Mammary epithelial cell (primary cell): ENCODE data around the gene KDM4B.

ENCODE experiments used
- EZH2 ChIP-seq: IDR thresholded peaks from 2 replicates; pipeline ENCODE4 v1.6.1; 2012; ENCODE audit warnings: low read length, inconsistent platforms, borderline replicate concordance
- TF ChIP-seq, protein P1 (sequence below), 2 donors: IDR thresholded peaks in 1 of 2; conservative IDR thresholded peaks in 1 of 2; 2 replicates each; pipeline ENCODE4 v1.5.1; 2011 to 2012; ENCODE audit warnings: inconsistent platforms in 2 of 2, low read length in 2 of 2, mild to moderate bottlenecking in 2 of 2, control low read depth in 1 of 2, low read depth in 1 of 2; ENCODE audit not compliant: insufficient read depth in 1 of 2; ENCODE audit errors: extremely low read depth in 1 of 2

DNA sequence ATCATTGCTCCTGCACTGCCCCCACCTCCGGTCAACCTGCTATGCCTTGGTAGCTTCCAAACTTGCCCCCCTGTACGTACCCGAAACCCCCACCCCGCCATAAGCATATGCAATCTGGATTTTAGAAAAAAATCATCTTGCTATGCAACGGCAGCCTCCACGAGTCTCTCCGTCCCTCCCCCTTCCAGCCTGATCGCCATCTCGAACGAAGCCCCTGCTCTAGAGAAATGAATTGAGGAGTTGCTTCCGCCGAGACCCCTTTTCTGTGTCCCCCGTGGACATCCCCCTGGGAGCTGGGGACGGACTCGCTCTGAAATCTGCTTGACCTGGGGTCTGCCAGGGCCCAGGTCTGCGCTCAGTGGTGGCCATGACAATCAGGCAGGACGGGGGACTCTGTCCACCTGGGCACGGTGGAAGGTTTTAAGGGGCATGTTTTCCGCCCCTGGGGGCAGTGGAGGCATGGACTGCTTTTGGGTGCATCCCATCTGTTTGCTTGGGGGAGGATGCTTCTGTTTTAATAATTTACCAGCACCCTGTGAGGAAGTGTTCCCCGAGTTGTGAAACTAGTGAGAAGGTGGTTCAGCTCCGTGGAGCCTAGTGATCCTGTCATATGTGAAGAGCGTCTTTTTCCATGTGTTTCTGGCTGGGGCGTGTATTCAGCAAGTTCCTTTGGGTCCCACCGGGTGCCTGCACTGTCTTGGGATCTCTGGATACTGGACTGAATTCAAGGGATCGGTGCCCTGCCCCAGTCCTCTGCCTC, 1.0 kb downstream of the KDM4B start:
- TF ChIP-seq, protein P1, sequence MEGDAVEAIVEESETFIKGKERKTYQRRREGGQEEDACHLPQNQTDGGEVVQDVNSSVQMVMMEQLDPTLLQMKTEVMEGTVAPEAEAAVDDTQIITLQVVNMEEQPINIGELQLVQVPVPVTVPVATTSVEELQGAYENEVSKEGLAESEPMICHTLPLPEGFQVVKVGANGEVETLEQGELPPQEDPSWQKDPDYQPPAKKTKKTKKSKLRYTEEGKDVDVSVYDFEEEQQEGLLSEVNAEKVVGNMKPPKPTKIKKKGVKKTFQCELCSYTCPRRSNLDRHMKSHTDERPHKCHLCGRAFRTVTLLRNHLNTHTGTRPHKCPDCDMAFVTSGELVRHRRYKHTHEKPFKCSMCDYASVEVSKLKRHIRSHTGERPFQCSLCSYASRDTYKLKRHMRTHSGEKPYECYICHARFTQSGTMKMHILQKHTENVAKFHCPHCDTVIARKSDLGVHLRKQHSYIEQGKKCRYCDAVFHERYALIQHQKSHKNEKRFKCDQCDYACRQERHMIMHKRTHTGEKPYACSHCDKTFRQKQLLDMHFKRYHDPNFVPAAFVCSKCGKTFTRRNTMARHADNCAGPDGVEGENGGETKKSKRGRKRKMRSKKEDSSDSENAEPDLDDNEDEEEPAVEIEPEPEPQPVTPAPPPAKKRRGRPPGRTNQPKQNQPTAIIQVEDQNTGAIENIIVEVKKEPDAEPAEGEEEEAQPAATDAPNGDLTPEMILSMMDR (conservative IDR thresholded peaks at IDR 0.05 in 1 of 2, IDR thresholded peaks at IDR 0.05 in 1 of 2; ENCODE audit: extremely low read depth in 1 of 2, insufficient read depth in 1 of 2, low read depth in 1 of 2, low read length in 2 of 2): no peak
- TF ChIP-seq EZH2: no peak
